HG03457 (cell line): ENCODE results near the gene KCNG2.
"Not testable (repeated sequence)": the region's sequence is repeated elsewhere in the genome, so short reads cannot be mapped to it uniquely, and the experiment has no call there.

Experiments
- ATAC-seq: cut with Tn5 transposase; IDR thresholded peaks from one replicate; pipeline ENCODE4 v1.9.1; 2021; ENCODE audit warnings: moderate number of reproducible peaks; ENCODE audit not compliant: unreplicated experiment

Gene KCNG2

DNA sequence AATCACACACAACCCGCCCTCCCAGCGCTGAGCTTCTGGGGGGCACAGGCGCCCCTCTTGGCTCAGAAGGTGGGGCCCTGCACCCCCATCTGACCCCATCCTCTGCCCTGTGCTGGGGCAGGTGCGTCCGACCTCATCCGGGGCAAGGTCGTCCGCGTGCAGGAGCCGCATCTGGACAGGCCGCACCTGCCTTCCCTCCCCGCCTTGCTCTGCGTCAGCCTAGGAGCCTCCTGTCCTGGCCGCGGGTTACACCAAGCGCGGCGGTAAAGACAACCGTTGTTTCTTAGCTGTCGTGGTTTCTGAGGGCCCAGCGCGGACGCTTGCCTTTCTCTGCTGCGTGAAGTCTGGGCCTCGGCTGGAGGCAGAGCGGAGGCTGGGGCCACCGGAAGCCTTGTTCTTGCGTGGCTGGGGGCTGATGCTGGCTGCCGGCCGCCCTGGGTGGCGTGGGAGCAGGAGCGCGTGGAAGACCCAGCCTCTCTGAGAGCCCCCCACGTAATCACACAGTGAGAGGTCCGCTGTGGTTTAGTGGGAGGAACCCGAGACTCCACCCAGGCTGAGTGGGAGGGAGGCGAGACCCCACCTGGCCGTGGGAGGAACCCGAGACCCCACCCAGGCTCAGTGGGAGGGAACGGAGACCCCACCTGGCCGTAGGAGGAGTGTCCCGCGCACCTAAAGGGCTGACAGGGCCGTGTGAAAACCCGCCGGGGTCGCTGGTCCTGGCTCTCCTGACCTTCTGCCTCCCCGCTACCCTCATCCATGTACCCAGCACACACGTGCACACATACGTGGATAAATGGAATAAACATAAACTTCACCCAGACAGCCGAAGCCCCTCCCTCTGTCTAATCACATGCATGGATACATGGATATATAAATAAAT is 51.8 kb downstream of the KCNG2 start:
- no peak for ATAC-seq

DNA sequence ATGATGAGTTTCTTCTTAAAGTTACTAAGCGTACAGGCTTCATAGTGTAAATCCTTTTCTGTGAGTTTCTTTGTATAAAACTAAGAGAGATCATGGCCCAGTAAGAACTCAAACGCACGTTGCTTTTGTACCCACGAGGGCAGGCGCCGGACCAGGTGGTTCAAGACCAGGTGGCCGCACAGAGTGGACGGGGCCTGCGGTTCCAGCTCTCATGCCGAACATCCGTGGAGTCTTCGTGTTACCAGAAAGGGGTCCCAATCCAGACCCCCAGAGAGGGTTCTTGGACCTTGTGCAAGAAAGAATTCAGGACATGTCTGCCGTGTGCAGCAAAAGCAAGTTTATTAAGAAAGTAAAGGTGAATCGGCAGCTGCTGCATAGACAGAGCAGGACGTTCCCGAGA is 53.0 kb downstream of the KCNG2 start:
- no peak for ATAC-seq

DNA sequence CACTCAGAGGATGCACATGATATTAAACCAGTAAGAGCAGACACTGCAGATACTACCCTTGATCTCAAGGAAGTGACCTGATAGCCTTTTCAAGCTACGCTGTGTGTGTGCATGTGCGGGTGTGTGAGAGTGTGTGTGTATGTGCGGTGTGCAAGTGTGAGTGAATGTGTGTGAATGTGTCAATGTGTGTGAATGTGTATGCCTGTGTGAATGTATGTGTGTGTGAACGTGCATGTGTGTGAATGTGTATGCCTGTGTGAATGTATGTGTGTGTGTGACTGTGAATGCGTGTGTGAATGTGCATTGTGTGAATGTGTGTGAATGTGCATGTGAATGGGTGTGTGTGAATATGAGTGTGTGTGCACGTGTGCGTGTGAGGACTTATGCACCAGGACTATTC is 53.8 kb downstream of the KCNG2 start:
- ATAC-seq, result no peak

DNA sequence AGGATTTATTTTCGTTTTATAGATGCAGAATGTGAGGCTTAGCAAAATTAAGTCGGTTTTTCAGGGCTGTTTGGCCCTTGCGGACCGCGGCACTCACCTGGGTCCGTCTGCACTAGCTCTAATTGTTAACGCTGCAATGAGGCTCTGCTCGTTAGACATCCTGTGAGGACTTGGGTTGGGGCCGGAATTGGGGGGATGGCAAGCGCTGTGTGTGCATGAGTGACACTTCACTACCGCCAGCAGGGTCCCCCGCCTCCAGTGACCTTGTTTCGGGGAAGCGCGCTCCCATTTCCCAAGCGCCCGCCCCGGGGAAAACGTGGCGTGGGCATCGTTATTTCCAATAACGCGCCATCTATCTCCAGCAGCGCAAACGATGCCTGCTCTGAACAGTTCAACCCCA is 54.2 kb downstream of the KCNG2 start:
- no peak for ATAC-seq

DNA sequence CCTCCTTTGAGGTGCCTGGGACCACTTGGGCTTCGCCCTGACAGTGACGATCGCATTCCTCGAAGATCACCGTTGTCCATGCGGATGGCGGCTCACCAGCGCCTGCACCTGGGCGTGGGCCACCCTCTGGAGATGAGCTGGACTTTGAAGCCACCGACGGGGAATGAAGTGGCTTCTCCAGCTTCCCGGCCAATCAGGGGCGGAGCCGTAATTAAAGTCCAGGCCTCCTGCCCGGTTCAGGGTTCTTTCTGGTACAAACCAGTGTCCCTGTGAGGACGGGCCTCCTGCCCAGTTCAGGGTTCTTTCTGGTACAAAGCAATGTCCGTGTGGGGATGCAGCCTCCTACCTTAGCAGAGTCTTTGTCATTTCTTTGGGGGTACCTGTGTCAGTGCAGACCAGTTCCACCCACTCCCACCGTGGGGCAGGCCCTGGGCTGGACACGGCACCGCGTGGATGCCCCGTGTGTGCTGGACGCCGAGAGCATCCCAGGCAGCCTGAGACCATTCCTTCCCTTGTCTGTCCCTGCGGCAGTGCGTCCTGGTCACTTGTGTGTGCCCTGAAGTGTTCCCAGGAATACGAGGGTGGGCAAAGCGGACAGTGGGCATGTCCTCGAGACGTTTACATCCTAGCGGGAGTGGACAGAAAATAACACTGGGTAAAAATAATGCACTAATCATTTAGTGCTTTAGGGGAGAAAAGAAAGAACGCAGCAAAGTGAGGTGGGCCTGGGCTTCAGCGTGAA is 55.0 kb downstream of the KCNG2 start:
- no peak for ATAC-seq

DNA sequence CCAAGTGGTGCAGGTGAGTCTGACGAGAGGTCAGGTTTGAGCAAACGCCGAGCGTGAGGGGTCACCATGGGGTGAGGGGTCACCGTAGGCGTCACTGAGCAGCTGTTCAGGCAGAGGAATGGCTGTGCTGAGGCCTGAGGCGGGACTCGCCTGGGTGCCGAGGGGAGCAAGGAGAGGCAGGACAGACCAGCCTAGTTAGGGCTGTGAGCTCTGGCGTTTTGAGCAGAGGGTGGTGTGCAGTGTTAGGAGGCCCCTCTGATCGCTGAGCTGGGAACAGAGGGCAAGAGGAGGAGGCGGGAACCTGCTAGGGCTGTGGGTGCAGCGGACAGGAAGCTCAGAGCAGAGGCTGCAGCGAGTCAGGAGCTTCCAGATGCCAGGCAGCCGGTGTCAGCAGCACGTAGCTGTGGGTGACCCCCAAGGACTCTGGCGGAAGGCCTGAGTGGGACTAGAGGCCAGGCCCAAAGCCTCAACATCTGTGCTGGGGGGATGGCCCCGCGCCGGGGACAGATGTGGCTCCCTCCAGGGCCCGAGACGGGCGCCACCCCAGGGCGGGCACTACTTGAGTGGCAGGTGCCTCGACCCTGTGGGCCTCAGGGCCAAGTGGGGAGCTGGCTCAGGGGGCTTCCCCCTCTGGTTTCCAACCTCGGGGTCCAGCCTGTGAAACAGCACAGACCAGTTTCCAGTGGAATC is 55.7 kb downstream of the KCNG2 start:
- ATAC-seq, result no peak

DNA sequence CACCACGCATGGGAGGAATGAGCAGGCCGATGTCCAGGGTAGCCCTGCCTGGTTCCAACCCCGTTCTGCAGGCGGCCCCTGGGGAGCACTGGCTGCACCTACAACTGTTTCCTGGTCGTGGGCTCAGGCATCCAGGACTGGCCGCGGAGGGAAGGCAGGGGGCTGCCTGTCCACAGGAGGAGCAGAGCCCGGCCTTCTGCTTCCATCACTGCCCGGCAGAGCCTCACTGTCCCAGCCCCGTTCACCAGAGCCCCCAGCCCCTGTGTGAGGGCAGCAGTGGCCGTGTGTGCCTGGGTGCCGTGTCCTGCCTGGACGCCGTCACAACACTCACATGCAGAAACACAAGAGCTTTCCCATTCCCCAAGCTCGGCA is 56.2 kb downstream of the KCNG2 start:
- no peak for ATAC-seq

DNA sequence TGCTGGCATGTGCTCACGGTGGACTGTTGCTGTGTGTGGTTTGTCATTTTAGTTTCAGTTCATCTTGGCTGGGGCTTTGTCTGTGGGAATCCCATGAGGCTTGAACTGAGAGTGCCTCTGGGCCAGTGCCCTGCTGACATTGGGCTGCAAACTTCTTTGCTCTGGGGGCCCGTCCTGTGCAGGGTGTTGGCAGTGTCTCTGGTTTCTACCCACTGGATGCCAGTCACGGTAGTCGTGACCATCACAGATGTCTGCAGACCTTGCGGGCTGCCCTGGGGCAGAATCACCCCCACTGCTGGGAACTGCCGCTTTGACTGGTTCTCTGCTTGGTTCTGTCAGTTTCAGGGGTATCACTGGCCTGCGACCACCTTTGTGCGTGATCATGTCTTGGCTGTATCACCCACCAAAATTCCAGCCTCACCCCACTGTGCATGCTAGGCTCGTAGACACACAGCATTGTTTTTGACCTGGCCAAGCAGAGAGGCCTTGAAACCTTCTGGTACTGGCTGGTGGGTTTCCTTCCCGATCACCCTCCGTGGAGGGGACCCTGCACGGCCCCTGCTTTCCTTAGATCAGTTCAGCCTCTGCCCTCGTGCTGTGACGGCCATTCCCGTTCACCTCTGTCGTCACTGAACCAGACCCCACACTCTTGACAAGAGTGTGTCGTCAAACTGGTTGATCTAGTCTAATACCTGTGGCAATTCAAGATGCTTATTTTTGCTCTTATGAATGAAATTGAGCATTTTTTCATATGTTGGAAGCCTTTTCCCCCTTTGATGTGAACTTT is 57.6 kb downstream of the KCNG2 start:
- ATAC-seq, result no peak

DNA sequence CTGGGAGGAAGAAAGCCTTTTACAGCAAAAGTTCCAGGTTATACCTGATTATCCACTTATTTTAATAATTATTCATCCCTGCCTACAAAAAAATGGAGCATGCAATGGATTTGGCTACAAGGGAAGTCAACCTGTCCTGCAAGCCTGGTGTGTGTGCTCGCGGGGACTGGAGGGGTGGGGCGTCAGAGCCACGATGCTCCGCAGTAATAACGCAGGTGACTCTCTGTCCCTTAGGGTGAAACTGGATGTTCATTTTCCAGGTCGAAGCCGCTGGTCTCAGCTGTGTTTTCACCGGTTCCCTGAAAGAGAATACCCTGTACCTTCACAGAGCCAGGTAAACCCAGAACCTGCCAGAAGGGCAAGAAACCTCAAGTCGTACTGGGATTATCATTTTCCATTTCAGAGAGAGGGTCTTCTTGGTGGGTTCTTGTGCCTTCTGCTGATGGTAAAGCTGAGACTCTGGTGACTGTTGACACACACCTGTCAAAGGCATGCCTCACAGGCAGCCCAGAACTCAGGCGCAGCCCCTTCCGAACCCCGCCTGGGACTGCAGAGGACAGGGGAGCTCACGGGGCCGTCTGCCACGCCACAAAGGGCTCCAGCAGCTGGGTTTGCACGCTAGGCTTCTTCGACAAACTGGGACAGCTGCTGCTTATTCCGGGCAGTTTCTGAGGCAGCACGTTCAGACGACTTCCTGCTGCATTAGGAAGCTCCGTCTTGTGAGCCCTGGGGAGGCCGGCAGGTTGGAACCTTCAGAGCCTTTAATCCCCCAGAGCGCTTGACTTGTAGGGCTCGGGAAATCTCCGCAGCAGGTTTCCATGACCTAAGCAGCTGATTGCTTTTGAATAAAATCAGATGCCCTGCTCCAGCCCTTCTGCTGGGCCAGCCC is 58.6 kb downstream of the KCNG2 start:
- ATAC-seq, result no peak

DNA sequence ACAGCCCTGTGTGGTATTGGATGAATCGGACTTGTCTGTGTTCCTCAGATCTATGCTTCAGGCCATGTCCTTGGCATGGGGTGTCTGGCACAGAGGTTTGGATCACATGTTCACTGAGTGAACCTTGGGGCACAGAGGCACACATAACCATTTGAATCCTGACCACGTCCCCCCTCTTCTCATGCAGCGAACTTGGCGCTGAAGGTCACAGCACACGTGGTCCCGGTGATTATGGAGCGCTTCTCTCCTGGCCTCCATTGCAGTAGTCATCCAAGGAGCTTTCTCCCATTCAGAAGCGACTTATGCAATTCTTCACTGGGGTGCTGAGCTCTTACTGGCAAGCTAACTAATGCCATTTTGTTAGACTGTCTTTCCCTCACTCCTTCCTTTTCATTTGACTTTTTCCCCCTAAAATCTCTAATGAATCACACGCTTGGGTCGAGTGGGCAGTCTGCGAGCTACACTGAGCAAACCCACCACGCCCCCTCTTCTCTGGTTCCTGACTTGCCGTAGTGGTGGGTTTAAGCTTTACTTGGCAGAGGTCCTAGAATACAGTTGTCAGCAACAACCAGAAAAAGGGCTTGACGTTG is 59.4 kb downstream of the KCNG2 start:
- no peak for ATAC-seq

DNA sequence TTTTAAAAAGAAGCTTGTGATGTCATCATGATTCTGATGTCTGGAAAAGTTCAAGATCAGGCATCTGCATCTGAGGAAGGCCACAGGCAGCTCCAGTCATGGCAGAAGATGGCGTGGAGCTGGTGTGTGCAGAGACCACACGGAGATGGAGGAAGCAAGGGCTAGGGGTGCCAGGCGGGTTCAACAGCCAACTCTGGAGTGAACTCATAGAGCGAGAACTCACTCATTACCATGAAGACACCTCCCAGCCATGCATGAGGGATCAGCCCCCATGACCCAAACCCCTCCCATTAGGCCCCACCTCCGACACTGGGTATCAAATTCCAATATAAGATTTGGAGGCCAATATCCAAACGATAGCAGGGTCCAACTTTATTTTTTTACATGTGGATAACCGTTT is 61.6 kb downstream of the KCNG2 start:
- no peak for ATAC-seq

DNA sequence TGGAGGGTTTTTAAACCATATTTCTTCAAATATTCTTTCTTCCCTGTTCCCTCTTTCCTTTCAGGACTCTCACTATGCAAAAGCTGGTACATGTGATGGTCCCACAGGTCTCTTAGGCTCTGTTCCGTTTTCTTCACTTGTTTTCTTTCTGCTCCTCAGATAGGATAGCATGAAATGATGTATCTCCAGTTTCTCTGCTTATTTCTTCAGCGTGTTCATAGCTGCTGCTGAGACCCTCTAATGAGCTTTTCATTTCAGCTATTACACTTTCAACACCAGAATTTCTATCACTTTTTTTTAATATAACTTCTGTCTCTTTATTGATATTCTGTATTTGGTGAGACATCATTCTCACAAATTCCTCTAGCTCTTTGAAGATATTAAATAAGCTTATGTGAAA is 63.9 kb downstream of the KCNG2 start:
- ATAC-seq, result no peak

DNA sequence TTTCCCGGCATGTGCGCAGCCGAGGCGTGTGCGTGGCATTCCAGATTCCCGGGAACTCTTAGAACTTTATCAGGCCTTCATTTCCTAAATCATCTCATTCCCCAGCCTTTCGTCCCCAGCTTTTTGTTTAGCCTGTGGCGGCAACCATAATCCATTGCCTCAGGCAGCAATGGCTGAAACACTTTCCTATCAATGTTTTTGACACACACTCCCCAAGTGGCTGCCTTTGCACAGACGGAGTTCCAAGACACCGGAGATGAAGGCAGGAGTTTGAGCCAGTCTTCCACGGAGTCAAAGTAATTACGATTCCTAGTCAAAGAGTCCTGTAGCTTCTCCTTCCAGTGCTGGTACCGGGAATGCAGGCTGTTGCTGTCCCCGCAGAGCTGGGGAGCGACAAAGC is 64.8 kb downstream of the KCNG2 start:
- no peak for ATAC-seq

DNA sequence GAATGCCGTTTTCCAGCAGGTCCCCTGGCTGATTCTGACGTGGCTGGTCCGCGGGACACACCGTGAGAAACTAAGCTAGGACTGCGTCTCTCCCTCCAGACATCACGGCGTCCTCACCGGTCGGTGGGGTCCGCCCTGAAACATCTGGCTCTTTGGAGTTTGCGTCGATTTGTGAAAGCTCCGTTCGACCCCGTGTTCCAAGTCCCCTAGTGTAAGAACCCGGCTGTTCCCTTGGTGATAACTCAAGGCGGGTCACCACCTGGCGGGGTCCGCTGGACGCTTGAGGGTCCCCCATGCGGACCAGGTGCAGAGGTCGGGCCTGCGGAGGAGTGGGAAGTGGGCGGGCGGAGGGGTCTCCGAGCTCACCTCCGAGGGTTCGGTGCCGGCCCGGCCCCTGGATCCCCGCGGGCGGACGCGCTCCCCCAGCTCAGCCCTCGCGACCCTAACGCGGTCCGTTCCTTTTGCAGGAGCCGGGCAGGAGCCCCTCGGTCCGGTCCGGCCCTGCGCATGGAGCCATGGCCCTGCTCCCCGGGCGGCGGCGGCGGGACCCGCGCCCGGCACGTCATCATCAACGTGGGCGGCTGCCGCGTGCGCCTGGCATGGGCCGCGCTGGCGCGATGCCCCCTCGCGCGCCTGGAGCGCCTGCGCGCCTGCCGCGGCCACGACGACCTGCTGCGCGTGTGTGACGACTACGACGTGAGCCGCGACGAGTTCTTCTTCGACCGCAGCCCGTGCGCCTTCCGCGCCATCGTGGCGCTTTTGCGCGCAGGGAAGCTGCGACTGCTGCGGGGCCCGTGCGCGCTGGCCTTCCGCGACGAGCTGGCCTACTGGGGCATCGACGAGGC is 65.6 kb downstream of the KCNG2 start:
- no peak for ATAC-seq

DNA sequence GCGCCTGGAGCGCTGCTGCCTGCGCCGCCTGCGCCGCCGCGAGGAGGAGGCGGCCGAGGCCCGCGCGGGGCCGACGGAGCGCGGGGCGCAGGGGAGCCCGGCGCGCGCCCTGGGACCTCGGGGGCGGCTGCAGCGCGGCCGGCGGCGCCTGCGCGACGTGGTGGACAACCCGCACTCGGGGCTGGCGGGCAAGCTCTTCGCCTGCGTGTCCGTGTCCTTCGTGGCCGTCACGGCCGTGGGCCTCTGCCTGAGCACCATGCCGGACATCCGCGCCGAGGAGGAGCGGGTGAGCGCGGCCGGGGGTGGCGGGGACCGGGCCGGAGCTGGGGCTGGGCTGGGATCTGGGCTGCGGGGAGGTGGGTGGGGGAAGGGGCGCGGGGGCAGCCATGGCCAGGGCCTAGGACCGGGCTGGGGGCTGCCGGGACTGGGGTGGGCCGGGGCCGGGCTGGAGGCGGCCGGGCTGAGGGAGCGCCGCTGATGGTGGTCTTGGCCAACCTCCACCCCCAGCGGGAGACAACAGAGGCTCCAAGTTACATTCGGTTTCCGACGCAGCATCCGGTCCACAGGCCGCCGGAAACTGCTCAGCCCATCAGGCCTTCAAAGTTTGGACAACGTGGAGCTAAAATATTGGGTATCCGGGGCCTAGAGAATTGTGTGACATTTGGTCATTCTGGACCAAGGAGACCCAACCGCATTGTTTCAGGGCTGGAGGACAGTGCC is 66.4 kb downstream of the KCNG2 start:
- no peak for ATAC-seq

DNA sequence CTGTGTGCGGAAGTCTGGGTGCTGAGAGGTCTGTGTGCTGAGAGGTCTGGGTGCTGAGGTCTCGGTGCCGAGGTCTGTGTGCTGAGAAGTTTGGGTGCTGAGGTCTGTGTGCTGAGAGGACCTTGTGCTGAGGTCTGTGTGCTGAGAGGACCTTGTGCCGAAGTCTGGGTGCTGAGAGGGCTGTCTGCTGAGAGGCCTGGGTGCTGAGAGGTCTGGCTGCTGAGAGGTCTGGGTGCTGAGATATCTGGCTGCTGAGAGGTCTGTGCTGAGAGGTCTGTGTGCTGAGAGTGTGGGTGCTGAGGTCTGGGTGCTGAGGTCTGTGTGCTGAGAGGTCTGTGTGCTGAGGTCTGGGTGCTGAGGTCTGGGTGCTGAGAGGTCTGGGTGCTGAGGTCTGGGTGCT is 67.2 kb downstream of the KCNG2 start:
- ATAC-seq, result not testable (repeated sequence)

DNA sequence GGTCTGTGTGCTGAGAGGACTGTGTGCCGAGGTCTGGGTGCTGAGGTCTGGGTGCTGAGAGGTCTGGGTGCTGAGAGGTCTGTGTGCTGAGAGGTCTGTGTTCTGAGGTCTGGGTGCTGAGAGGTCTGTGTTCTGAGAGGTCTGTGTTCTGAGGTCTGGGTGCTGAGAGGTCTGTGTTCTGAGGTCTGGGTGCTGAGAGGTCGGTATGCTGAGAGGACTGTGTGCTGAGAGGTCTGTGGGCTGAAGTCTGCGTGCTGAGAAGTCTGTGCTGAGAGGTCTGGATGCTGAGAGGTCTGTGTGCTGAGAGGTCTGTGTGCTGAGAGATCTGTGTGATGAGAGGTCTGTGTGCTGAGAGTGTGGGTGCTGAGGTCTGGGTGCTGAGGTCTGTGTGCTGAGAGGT is 68.2 kb downstream of the KCNG2 start:
- not testable (repeated sequence) for ATAC-seq
